Vagina (tissue), 2 donors: ENCODE results near the gene PRG2.

Experiments
- CTCF ChIP-seq, 3 experiments: fragments of 450-650 bp in 2 of 3; fragments of 200-600 bp in 1 of 3; sonication (generic) in 1 of 3; IDR thresholded peaks; one replicate each; pipeline ENCODE4 v1.5.1; 2017 to 2019; ENCODE audit warnings: antibody characterized with exemption in 3 of 3, mild to moderate bottlenecking in 2 of 3, moderate library complexity in 2 of 3
- POLR2A ChIP-seq, 2 donors: fragments of 450-650 bp; IDR thresholded peaks; one replicate each; pipeline ENCODE4 v1.6.1; 2017; ENCODE audit warnings: antibody characterized with exemption in 2 of 2, mild to moderate bottlenecking in 2 of 2, moderate library complexity in 2 of 2
- POLR2AphosphoS5 ChIP-seq, 2 donors: sonication (generic); formaldehyde crosslinking; IDR thresholded peaks; one replicate each; pipeline ENCODE4 v1.9.0; 2017; ENCODE audit warnings: antibody characterized with exemption in 2 of 2, mild to moderate bottlenecking in 2 of 2, low read depth in 1 of 2; ENCODE audit not compliant: insufficient read depth in 1 of 2

GRCh38 chr11:57368106-57368844 is 22.2 kb downstream of the PRG2 start:
- TF ChIP-seq POLR2A (IDR thresholded peaks at IDR 0.05) (no peak), CTCF (IDR thresholded peaks at IDR 0.05) (no peak), POLR2AphosphoS5 (IDR thresholded peaks at IDR 0.05; ENCODE audit: insufficient read depth in 1 of 2, low read depth in 1 of 2) (no peak)
